OCI-LY1 (cell line): Measurements from ENCODE around the gene BRIP1.

Source experiments
- CTCF ChIP-seq: fragments of 200-600 bp; sonication (generic), shearing (Covaris generic); IDR thresholded peaks from 2 replicates; pipeline ENCODE4 v1.5.1; 2017; ENCODE audit warnings: mild to moderate bottlenecking, antibody characterized with exemption, low read length, moderate library complexity, mixed read lengths
- EZH2 ChIP-seq: fragments of 200-600 bp; sonication (generic), shearing (Covaris generic); IDR thresholded peaks from 2 replicates; pipeline ENCODE4 v1.8.0; 2017; ENCODE audit warnings: borderline replicate concordance, mixed run types, mild to moderate bottlenecking, antibody characterized with exemption, low read length, moderate library complexity, mixed read lengths

- TF ChIP-seq CTCF = no peak
- TF ChIP-seq EZH2 = no peak
Measured at GRCh38 chr17:61646482-61646881, 216.8 kb downstream of the BRIP1 start.
